Renal cortex interstitium (tissue), 11 donors: ENCODE measurements around the gene KIF3B. TPM values are rescaled to one million over a fixed set of nuclear protein-coding genes. Genes with fewer than 3 reads are reported as not detected.
"Not testable (repeated sequence)": the region's sequence is repeated elsewhere in the genome, so short reads cannot be mapped to it uniquely, and the experiment has no call there.

Experiments used
- DNase-seq, 11 donors: peaks; one replicate each; pipeline ENCODE4 v3.0.0-alpha.2; 2013; ENCODE audit warnings: low read depth in 9 of 11, low spot score in 4 of 11; ENCODE audit errors: extremely low read depth in 1 of 11
- polyA plus RNA-seq, 3 donors: library from polyadenylated mRNA; unstranded; fragments of 120-200 nt; gene quantifications; one replicate each; pipeline ENCODE4 v1.2.1, GENCODE V29; 2013; ENCODE audit not compliant: insufficient read length in 3 of 3

KIF3B gene
- polyA plus RNA-seq, 3 donors, result 42.5 to 43.5 (median 43.0) TPM

- no peak for DNase-seq
Measured at GRCh38 chr20:32287231-32287638, 9.8 kb downstream of the KIF3B start.

- DNase-seq, result no peak
Measured at GRCh38 chr20:32288225-32288849, 10.9 kb downstream of the KIF3B start.

DNA sequence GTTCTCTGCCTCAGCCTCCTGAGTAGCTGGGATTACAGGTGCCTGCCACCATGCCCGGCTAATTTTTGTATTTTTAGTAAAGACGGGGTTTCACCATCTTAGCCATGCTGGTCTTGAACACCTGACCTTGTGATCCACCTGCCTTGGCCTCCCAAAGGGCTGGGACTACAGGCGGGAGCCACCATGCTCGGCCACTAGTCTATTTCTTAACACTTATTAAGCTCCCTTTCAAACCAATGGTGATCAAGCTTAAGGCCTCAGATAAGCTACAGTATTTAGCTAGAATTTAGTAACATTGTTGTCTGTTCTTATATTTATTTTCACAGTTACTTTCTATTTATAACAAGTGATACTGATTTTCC, 11.8 kb downstream of the KIF3B start:
- DNase-seq, result not testable (repeated sequence)

GRCh38 chr20:32289661-32290431, 12.4 kb downstream of the KIF3B start:
- DNase-seq, result peak in 1 of 11 donors; percentile 24

GRCh38 chr20:32291166-32291565, 13.7 kb downstream of the KIF3B start:
- no peak for DNase-seq

DNA sequence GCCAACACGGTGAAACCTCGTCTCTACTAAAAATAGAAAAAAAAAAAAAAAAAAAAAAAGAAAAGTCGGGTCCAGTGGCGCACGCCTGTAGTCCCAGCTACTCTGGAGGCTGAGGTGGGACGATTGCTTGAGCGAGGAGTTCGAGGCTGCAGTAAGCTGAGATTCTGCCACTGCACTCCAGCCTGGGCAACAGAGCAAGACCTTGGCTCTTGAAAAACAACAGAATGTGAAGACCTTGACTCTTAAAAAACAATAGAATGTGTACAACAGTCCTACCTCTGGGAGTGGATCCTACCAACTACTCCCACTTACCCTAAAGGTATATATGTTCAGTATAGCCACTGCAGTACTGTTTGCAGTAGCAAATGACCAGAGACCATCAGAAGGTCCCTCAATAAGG, 15.1 kb downstream of the KIF3B start:
- DNase-seq, result no peak

DNA sequence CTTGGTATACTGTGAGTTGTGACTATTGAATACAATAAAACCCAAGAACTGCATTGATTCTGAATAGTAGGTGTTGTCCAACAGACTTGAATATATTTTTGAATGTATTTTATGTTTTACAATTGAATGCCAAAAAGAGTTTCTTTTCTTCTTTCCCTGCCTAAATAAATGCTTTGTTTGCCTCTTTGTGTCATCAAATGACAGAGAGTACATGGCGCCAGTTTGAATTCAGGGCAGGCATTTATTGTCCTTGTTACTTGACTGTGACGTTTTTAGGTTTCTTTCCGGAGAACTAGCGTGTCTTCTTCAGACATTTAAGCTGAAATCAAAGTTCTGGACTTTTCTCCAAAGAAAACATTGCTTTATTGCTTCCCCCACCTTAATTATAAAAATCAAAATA, 16.6 kb downstream of the KIF3B start:
- DNase-seq, result no peak

DNA sequence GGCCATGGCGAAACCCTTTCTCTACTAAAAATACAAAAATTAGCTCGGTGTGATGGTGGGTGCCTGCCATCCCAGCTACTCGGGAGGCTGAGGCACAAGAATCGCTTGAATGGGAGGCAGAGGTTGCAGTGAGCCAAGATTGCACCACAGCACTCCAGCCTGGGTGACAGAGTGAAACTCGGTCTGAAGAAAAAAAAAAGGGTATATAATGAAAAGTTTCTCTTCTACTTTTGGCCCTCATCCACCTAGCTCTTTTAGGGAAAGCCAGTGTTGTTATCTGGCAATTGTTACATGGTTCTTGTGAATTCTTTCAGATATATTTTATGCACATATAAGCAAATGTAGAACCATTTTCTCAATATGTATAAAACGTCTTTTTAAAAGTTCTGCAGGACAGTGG, 19.0 kb downstream of the KIF3B start:
- no peak for DNase-seq

DNA sequence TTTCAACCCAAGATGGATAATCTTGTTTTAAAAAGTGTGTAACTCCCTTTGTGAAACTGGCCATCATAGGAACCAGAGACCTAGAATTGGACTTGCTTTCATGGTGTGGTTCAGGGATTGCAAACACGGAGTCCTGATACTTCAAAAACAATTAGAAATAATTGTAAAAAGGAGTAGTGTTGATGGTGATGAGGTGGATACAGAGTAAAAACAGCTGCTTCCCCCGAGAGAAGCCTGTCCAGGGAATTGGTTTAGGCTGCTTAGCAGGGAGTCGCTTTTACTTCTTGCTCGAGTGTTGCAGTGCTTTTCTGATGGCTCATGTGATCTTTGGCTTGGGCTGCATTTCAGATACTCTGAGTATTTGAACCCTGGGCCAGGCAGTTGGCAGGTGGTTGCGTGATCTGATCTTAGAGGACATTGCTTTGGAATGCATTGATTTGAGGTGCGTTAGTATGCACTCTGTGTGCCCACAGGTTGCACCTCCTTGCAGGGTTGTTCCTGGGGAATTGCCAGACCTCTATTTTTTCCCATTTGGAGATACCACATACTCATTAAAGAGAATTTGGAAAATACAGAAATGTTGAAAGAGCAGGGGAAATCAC, 19.5 kb downstream of the KIF3B start:
- DNase-seq, result no peak

- no peak for DNase-seq
Measured at GRCh38 chr20:32297439-32297838, 20.0 kb downstream of the KIF3B start.

GRCh38 chr20:32300647-32301046, 23.2 kb downstream of the KIF3B start:
- DNase-seq, result no peak

GRCh38 chr20:32301719-32302506, 24.5 kb downstream of the KIF3B start:
- DNase-seq, result no peak

GRCh38 chr20:32302507-32302872, 25.0 kb downstream of the KIF3B start:
- DNase-seq, result no peak

GRCh38 chr20:32304131-32304746, 26.8 kb downstream of the KIF3B start:
- no peak for DNase-seq

GRCh38 chr20:32312718-32313424, 35.4 kb downstream of the KIF3B start:
- DNase-seq, result no peak

DNA sequence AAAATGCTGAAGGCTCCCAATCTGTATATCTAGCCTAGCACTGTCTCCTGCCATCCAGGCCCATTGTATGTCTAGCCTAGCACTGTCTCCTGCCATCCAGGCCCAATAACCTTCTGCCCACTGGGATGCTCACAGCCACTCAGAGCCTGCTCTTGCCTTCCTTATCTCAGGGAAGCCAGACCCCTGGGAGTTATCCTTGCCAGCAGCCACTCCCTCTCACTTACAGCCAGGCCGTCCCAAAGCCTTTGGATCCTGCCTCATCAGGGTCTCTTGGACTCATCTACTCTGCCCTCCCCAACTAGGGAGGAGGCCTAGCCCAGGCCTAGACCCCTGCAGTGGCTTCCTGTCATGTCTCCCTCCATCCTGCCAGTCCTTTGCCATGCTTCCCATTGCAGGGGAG, 37.3 kb downstream of the KIF3B start:
- DNase-seq, result no peak

- DNase-seq, result no peak
Measured at GRCh38 chr20:32315399-32315798, 37.9 kb downstream of the KIF3B start.

DNA sequence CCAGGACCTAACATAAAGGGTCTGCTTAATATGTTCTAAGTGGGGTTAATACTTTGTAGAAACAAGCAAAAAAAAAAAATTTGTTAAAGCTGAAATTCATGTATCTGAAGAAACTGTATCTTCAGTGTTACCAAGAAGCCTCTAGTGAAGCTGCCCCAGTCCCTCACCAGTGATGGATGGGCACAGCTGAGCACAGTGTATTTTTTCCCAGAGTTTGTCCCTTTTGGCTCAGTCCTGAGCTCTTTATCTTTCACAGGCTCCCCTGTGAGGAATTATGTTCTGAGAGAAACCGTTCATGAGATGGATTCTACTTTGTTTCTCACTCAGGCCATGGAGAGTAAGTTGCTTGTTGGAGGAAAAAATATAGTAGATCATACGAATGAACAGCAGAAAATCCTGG, 38.4 kb downstream of the KIF3B start:
- DNase-seq, result no peak

DNA sequence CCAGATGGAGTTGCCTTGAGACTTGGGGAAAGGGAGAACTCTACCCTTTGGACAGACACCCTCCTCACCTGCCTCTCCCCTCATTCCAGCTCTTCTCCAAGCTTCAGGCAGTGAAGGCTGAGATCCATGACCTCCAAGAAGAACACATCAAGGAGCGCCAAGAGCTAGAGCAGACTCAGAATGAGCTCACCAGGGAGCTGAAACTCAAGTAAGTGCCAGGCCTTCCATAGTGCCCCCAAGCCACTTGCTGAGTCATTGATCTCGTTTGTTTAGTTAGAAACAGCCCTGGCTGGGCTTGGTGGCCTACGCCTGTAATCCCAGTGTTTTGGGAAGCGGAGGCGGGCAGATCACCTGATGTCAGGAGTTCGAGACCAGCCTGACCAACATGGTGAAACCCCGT, 39.2 kb downstream of the KIF3B start:
- no peak for DNase-seq
